Prostate gland (tissue), 2 donors: ENCODE measurements around the gene SH3BGRL.

Experiments
- CTCF ChIP-seq, 4 experiments: fragments of 200-600 bp in 2 of 4; fragments of 450-650 bp in 2 of 4; sonication (generic) in 2 of 4; IDR thresholded peaks; 1 replicate in 3 of 4; 2 replicates in 1 of 4; pipeline ENCODE4 v1.5.1; 2016 to 2019; ENCODE audit warnings: antibody characterized with exemption in 4 of 4, mild to moderate bottlenecking in 2 of 4, moderate library complexity in 2 of 4
- POLR2AphosphoS5 ChIP-seq: sonication (generic); formaldehyde crosslinking; IDR thresholded peaks from one replicate; pipeline ENCODE4 v1.6.1; 2017; ENCODE audit warnings: antibody characterized with exemption

GRCh38 chrX:81202456-81202819 lies 536 bp downstream of the SH3BGRL start:
- TF ChIP-seq CTCF (IDR thresholded peaks at IDR 0.05) (no peak), POLR2AphosphoS5 (no peak)
